Sigmoid colon (tissue), 3 donors: ENCODE data around the gene PACRG.

ENCODE experiments used
- CTCF ChIP-seq, 4 experiments: fragments of 450-650 bp in 3 of 4; fragments of 200-600 bp in 1 of 4; IDR thresholded peaks; one replicate each; pipeline ENCODE4 v1.5.1; 2016 to 2019; ENCODE audit warnings: antibody characterized with exemption in 4 of 4, mild to moderate bottlenecking in 3 of 4, moderate library complexity in 2 of 4
- POLR2A ChIP-seq, 2 donors: fragments of 450-650 bp; IDR thresholded peaks; one replicate each; pipeline ENCODE4 v1.6.1; 2016; ENCODE audit warnings: antibody characterized with exemption in 2 of 2, mild to moderate bottlenecking in 2 of 2, moderate library complexity in 2 of 2

- TF ChIP-seq CTCF (IDR thresholded peaks at IDR 0.05): no peak
- no peak for TF ChIP-seq POLR2A (IDR thresholded peaks at IDR 0.05)
Observed at GRCh38 chr6:163083141-163083540, 355.4 kb downstream of the PACRG start.
